B cell (primary cell): ENCODE results near the gene UBTFL1. TPM values are rescaled to one million over a fixed set of nuclear protein-coding genes. Genes with fewer than 3 reads are reported as not detected.

Experiments
- ATAC-seq: fragments of 200-7000 bp; cut with Tn5 transposase; one replicate; pipeline ENCODE4 v1.10.0; 2021; ENCODE audit warnings: low read depth, mild to moderate bottlenecking, moderate number of reproducible peaks, moderate library complexity
- CTCF ChIA-PET: fragments of 350-600 bp; sonication (Branson Sonifier 250); formaldehyde crosslinking; loops from one replicate; lab custom pipeline; 2021; ENCODE audit warnings: antibody characterized with exemption, inconsistent platforms; lab: Charles Lee
- POLR2A ChIA-PET: fragments of 350-600 bp; sonication (Branson Sonifier 250); formaldehyde crosslinking; loops from one replicate; lab custom pipeline; 2021; ENCODE audit warnings: antibody characterized with exemption; lab: Charles Lee
- DNase-seq: peaks from one replicate; pipeline ENCODE4 v3.0.0; 2013
- H2AFZ ChIP-seq: 2 replicates; pipeline ENCODE4 v1.6.1; 2012; ENCODE audit warnings: mild to moderate bottlenecking, low read depth, low read length; ENCODE audit not compliant: insufficient read depth, poor library complexity, severe bottlenecking
- H3K27ac ChIP-seq, 2 donors: 1 replicate in 1 of 2; 2 replicates in 1 of 2; pipeline ENCODE4 v1.5.1; 2012 to 2013; ENCODE audit warnings: low read length in 2 of 2, mild to moderate bottlenecking in 2 of 2, moderate library complexity in 1 of 2
- H3K27me3 ChIP-seq, 4 experiments: fragments of 200-600 bp in 1 of 4; sonication (generic) in 1 of 4; replicated peaks in 1 of 4; 1 replicate in 2 of 4; 2 replicates in 2 of 4; pipeline versions ENCODE4 v1.6.1 to v1.7.0; 2013 to 2016; ENCODE audit warnings: low read length in 3 of 4, mild to moderate bottlenecking in 2 of 4, mixed read lengths in 1 of 4, moderate library complexity in 1 of 4; ENCODE audit not compliant: insufficient read depth in 4 of 4, control insufficient read depth in 3 of 4; ENCODE audit errors: control extremely low read depth in 1 of 4
- H3K36me3 ChIP-seq, 2 experiments: replicated peaks in 1 of 2; 1 replicate in 1 of 2; 2 replicates in 1 of 2; pipeline versions ENCODE4 v1.6.1 to v1.7.1; 2013; ENCODE audit warnings: low read length in 1 of 2; ENCODE audit not compliant: insufficient read depth in 2 of 2, control insufficient read depth in 1 of 2; ENCODE audit errors: control extremely low read depth in 1 of 2, extremely low read depth in 1 of 2
- H3K4me1 ChIP-seq, 2 donors: fragments of 200-600 bp in 1 of 2; sonication (generic) in 1 of 2; 1 replicate in 1 of 2; 2 replicates in 1 of 2; pipeline versions ENCODE4 v1.5.1 to v1.6.1; 2013 to 2017; ENCODE audit warnings: low read length in 2 of 2; ENCODE audit not compliant: control insufficient read depth in 2 of 2, insufficient read depth in 2 of 2
- H3K4me2 ChIP-seq: replicated peaks from 2 replicates; pipeline ENCODE3; 2012; ENCODE audit warnings: mild to moderate bottlenecking, low read depth, low read length; ENCODE audit not compliant: poor library complexity, severe bottlenecking
- H3K4me3 ChIP-seq, 5 experiments: fragments of 200-600 bp in 1 of 5; sonication (generic) in 1 of 5; 1 replicate in 3 of 5; 2 replicates in 2 of 5; pipeline versions ENCODE4 v1.5.1 to v1.7.0; 2011 to 2016; ENCODE audit warnings: low read length in 4 of 5, mild to moderate bottlenecking in 4 of 5, low read depth in 2 of 5, control low read depth in 1 of 5, moderate library complexity in 1 of 5; ENCODE audit not compliant: insufficient read depth in 1 of 5; ENCODE audit errors: control extremely low read depth in 1 of 5, extremely low read depth in 1 of 5
- H3K79me2 ChIP-seq: fragments of 200-600 bp; sonication (generic); one replicate; pipeline ENCODE4 v1.6.0; 2016; ENCODE audit warnings: low read length; ENCODE audit not compliant: control insufficient read depth, insufficient read depth
- H3K9ac ChIP-seq: fragments of 200-600 bp; sonication (generic); 2 replicates; pipeline ENCODE4 v1.6.1; 2017; ENCODE audit warnings: mild to moderate bottlenecking, low read length, moderate library complexity
- H3K9me3 ChIP-seq, 3 donors: one replicate each; pipeline versions ENCODE4 v1.6.1 to v1.7.1; 2013; ENCODE audit warnings: low read length in 2 of 3; ENCODE audit not compliant: control insufficient read depth in 2 of 3, insufficient read depth in 1 of 3; ENCODE audit errors: control extremely low read depth in 1 of 3
- H4K20me1 ChIP-seq: 2 replicates; pipeline ENCODE4 v1.6.0; 2012; ENCODE audit warnings: mild to moderate bottlenecking, low read length; ENCODE audit not compliant: insufficient read depth, control insufficient read depth, poor library complexity, severe bottlenecking
- H3K27ac Mint-ChIP-seq: one replicate; pipeline ENCODE4 v1.8.0; 2021; ENCODE audit warnings: mixed read lengths
- H3K27me3 Mint-ChIP-seq: one replicate; pipeline ENCODE4 v1.8.0; 2021; ENCODE audit warnings: mixed read lengths
- H3K4me1 Mint-ChIP-seq: one replicate; pipeline ENCODE4 v1.8.0; 2021; ENCODE audit warnings: mixed read lengths
- H3K4me3 Mint-ChIP-seq: one replicate; pipeline ENCODE4 v1.8.0; 2021; ENCODE audit warnings: mixed read lengths
- H3K9me3 Mint-ChIP-seq: one replicate; pipeline ENCODE4 v1.8.0; 2022; ENCODE audit warnings: mixed read lengths; ENCODE audit not compliant: insufficient read depth
- CTCF ChIP-seq: fragments of 200-600 bp; IDR thresholded peaks from one replicate; pipeline ENCODE4 v1.8.0; 2022; ENCODE audit warnings: antibody characterized with exemption, mild to moderate bottlenecking
- EZH2 ChIP-seq: IDR thresholded peaks from 2 replicates; pipeline ENCODE4 v1.6.1; 2012; ENCODE audit warnings: borderline replicate concordance, low read depth, mild to moderate bottlenecking, moderate library complexity, low read length; ENCODE audit not compliant: insufficient read depth, poor library complexity, severe bottlenecking
- WGBS: methylation state at CpG from one replicate; pipeline ENCODE4 v1.1.5; 2013; ENCODE audit warnings: missing lambda C conversion rate; ENCODE audit not compliant: insufficient coverage; 5-methylcytosine and 5-hydroxymethylcytosine counted together
- intact Hi-C: fragments of 100-400 bp; cut with micrococcal nuclease; formaldehyde crosslinking; loops from one replicate; pipeline ENCODE4 v1.10.0; 2022
- polyA plus RNA-seq: library from polyadenylated mRNA; depleted of rRNA; stranded (reverse); fragments of >200 nt; gene quantifications from 2 replicates; pipeline ENCODE4 v1.2.3, GENCODE V29; 2012
- total RNA-seq, 2 donors: library from RNA; stranded (reverse); fragments of 120-200 nt in 1 of 2; gene quantifications; 1 replicate in 1 of 2; 2 replicates in 1 of 2; pipeline versions ENCODE4 v1.2.3 to v1.2.4, GENCODE V29; 2013 to 2022

The UBTFL1 gene
- total and polyA plus RNA-seq, 2 donors (not counting 1 experiment from before 2014, with no cell fraction given) = not detected

DNA sequence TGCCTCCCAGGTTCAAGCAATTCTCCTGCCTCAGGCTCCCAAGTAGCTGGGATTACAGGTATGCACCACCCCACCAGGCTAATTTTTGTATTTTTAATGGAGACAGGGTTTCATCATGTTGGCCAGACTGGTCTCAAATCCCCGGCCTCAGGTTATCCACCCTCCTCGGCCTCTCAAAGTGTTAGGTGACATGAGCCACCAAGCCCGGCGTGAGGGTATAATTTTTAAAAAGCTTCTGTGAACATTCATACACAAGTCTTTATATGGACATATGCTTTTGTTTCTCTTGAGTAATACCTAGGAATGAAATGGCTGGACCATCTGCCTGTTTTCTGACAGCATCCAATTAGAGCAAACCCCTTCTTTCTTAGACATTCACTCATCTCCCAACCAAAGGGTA lies 34.4 kb downstream of the UBTFL1 start:
- Histone ChIP-seq H3K4me1 (no peaks in the 10 kb centered on the region), H3K9ac (no peak overlapping the region), H4K20me1 (no peaks in the 10 kb centered on the region), H3K36me3 (no peaks in the 10 kb centered on the region), H3K27ac (no peak overlapping the region), H3K4me3 (no peak overlapping the region), H2AFZ (no peak overlapping the region), H3K27me3 (no peaks in the 10 kb centered on the region), H3K79me2 (no peaks in the 10 kb centered on the region), H3K4me2 (no peak overlapping the region), H3K9me3 (no peaks in the 10 kb centered on the region)
- Mint-ChIP-seq H3K27me3 (peaks cover 4% of the 10 kb centered on the region), H3K4me1 (no peaks in the 10 kb centered on the region), H3K9me3 (no peaks in the 10 kb centered on the region), H3K27ac (no peak overlapping the region), H3K4me3 (no peak overlapping the region)
- ATAC-seq = no peak
- intact Hi-C loops = no loop called here
- DNase-seq = no peak
- WGBS = no CpG with 5 or more reads among the region's 4 CpGs
- TF ChIP-seq EZH2 (no peak), CTCF (no peak)
- POLR2A ChIA-PET = no interaction called here
- CTCF ChIA-PET = no interaction called here

DNA sequence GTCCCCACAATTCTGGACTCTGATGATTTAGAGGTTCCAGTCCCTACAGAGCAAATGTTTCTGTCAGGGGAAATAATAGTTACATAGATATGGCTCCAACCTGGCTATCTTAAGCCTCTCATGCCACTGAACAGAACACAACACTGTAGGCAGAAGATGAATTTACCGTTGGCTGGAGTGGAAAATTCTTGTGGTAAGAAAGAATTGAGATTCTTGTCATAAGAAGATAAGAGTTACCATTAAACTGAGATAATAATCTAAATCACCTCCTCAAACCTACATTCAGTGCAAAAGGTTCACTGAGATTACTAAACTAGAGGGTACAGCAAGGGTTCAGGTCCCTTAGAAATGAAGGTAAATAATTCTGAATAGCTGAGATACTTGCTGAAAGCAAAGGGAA lies 38.6 kb downstream of the UBTFL1 start:
- no peaks in the 10 kb centered on the region for H3K36me3 ChIP-seq
- no peaks in the 10 kb centered on the region for H3K9me3 ChIP-seq
- intact Hi-C loops = no loop called here
- Mint-ChIP-seq H3K27ac (no peak overlapping the region), H3K4me1 (no peaks in the 10 kb centered on the region), H3K27me3 (peaks cover 6% of the 10 kb centered on the region), H3K9me3 (no peaks in the 10 kb centered on the region), H3K4me3 (no peak overlapping the region)
- no peak overlapping the region for H3K4me2 ChIP-seq
- H3K4me3 ChIP-seq = no peak overlapping the region
- no peaks in the 10 kb centered on the region for H4K20me1 ChIP-seq
- no peaks in the 10 kb centered on the region for H3K79me2 ChIP-seq
- no peak overlapping the region for H3K27ac ChIP-seq
- no peaks in the 10 kb centered on the region for H3K27me3 ChIP-seq
- no peak overlapping the region for H3K9ac ChIP-seq
- DNase-seq (no peak), ATAC-seq (no peak)
- ChIA-PET CTCF (no interaction called here), POLR2A (no interaction called here)
- no CpG with 5 or more reads among the region's 1 CpG for WGBS
- H3K4me1 ChIP-seq = no peaks in the 10 kb centered on the region
- no peak overlapping the region for H2AFZ ChIP-seq
- no peak for TF ChIP-seq CTCF
- TF ChIP-seq EZH2 = no peak
